SU-DHL-6 (cell line): ENCODE results near the gene IER5.

Experiments used
- H2AFZ ChIP-seq: fragments of 200-600 bp; sonication (generic); 2 replicates; pipeline ENCODE4 v1.6.1; 2014; ENCODE audit warnings: low read depth, mild to moderate bottlenecking, moderate library complexity, mixed read lengths, antibody characterized with exemption, low read length; ENCODE audit not compliant: severe bottlenecking
- H3F3A ChIP-seq: fragments of 200-600 bp; shearing (Covaris generic); 2 replicates; pipeline ENCODE4 v1.6.0; 2016; ENCODE audit warnings: antibody characterized with exemption, mild to moderate bottlenecking; ENCODE audit not compliant: insufficient read depth
- H3K27ac ChIP-seq: fragments of 200-600 bp; sonication (generic); 2 replicates; pipeline ENCODE4 v1.5.1; 2016; ENCODE audit warnings: low read depth, mild to moderate bottlenecking, low read length, moderate library complexity, mixed read lengths
- H3K27me3 ChIP-seq: fragments of 200-600 bp; sonication (generic), shearing (Covaris generic); 2 replicates; pipeline ENCODE4 v1.6.0; 2014; ENCODE audit warnings: mild to moderate bottlenecking, low read length
- H3K36me3 ChIP-seq: fragments of 200-600 bp; sonication (generic); 2 replicates; pipeline ENCODE4 v1.6.1; 2014; ENCODE audit warnings: mild to moderate bottlenecking, low read length, mixed read lengths
- H3K4me2 ChIP-seq: fragments of 300-600, 200-600 bp; shearing (Covaris generic), sonication (generic); 2 replicates; pipeline ENCODE4 v1.6.0; 2014; ENCODE audit warnings: low read length, low read depth, mild to moderate bottlenecking; ENCODE audit not compliant: poor library complexity, severe bottlenecking
- H3K4me3 ChIP-seq: fragments of 200-600 bp; sonication (generic); 2 replicates; pipeline ENCODE4 v1.5.1; 2014; ENCODE audit warnings: antibody characterized with exemption, low read length, mild to moderate bottlenecking, mixed read lengths; ENCODE audit not compliant: insufficient read depth, poor library complexity, severe bottlenecking
- H3K79me2 ChIP-seq: fragments of 200-600 bp; sonication (generic); 2 replicates; pipeline ENCODE4 v1.6.1; 2014; ENCODE audit warnings: mild to moderate bottlenecking, low read length, moderate library complexity; ENCODE audit not compliant: insufficient read depth
- H3K9ac ChIP-seq: fragments of 200-600 bp; sonication (generic); 2 replicates; pipeline ENCODE4 v1.7.0; 2014; ENCODE audit warnings: mild to moderate bottlenecking, low read length
- H3K9me2 ChIP-seq: fragments of 200-600 bp; sonication (generic); replicated peaks from 2 replicates; pipeline ENCODE4 v1.6.1; 2014; ENCODE audit warnings: low read length; ENCODE audit not compliant: insufficient read depth
- H3K9me3 ChIP-seq: fragments of 200-600 bp; sonication (generic); 2 replicates; pipeline ENCODE4 v1.6.1; 2014; ENCODE audit warnings: low read length, mixed read lengths; ENCODE audit not compliant: insufficient read depth
- H4K20me1 ChIP-seq: fragments of 200-600 bp; sonication (generic); 2 replicates; pipeline ENCODE4 v1.6.1; 2014; ENCODE audit warnings: low read depth, mild to moderate bottlenecking, antibody characterized with exemption, low read length, moderate library complexity, mixed read lengths
- EZH2phosphoT487 ChIP-seq: fragments of 200-600 bp; sonication (generic), shearing (Covaris generic); conservative IDR thresholded peaks from 2 replicates; pipeline ENCODE4 v1.6.1; 2018; ENCODE audit warnings: mild to moderate bottlenecking, antibody characterized with exemption, low read length, moderate library complexity, mixed read lengths
- TF ChIP-seq, protein P1 (sequence below): fragments of 200-600 bp; sonication (generic); IDR thresholded peaks from one replicate; pipeline ENCODE4 v1.5.1; 2017; ENCODE audit warnings: antibody characterized with exemption, mild to moderate bottlenecking, low read length, moderate library complexity; ENCODE audit not compliant: insufficient read depth, poor library complexity, severe bottlenecking

Gene IER5

DNA sequence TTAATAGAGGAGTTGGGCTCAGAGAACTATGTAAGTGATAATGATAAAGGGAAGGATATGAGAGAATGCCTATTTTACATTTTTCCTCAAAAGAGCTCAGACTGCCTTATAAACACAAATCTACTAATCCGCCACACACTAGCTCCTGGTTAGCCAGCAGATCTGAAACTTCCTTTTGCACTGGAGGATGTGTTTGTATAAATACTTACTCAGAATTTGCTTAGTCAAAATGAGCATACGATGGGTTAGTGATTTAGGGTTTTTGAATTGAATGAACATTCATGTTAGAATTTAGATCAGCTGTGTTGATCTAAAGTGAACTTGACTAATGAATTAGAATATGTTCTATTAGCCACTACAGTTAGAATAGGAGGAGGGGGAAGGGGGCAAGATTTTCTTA is 9.1 kb upstream of the IER5 start:
- H3K27me3 ChIP-seq = no peaks in the 10 kb centered on the region
- no peak for TF ChIP-seq EZH2phosphoT487
- TF ChIP-seq, protein P1, sequence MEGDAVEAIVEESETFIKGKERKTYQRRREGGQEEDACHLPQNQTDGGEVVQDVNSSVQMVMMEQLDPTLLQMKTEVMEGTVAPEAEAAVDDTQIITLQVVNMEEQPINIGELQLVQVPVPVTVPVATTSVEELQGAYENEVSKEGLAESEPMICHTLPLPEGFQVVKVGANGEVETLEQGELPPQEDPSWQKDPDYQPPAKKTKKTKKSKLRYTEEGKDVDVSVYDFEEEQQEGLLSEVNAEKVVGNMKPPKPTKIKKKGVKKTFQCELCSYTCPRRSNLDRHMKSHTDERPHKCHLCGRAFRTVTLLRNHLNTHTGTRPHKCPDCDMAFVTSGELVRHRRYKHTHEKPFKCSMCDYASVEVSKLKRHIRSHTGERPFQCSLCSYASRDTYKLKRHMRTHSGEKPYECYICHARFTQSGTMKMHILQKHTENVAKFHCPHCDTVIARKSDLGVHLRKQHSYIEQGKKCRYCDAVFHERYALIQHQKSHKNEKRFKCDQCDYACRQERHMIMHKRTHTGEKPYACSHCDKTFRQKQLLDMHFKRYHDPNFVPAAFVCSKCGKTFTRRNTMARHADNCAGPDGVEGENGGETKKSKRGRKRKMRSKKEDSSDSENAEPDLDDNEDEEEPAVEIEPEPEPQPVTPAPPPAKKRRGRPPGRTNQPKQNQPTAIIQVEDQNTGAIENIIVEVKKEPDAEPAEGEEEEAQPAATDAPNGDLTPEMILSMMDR = no peak
- H3K9me2 ChIP-seq = no peaks in the 10 kb centered on the region
- H3K79me2 ChIP-seq = no peaks in the 10 kb centered on the region
- no peaks in the 10 kb centered on the region for H3K9me3 ChIP-seq
- no peaks in the 10 kb centered on the region for H3K36me3 ChIP-seq
- H3F3A ChIP-seq = no peaks in the 10 kb centered on the region
- no peak overlapping the region for H3K4me3 ChIP-seq
- no peak overlapping the region for H2AFZ ChIP-seq
- no peak overlapping the region for H3K9ac ChIP-seq
- H3K27ac ChIP-seq = no peak overlapping the region
- no peak overlapping the region for H3K4me2 ChIP-seq
- H4K20me1 ChIP-seq = no peaks in the 10 kb centered on the region

DNA sequence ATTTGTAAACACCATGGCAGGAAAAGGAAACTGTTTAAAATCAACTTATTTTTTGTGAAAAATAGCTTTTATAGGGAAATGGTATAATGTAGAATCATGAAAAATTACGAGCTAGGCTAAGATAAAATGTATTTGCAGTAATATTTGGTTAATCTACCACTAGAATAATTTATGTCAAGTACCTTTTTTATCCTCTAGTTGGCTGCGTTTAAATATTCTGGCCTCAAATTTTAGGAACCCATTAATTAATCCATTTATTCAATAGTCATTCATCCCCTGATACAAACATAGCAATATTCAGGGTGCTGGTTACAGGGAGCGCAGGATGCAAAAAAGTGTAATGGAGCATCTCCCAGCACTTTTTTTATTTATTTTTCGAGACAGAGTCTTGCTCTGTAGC is 8.6 kb upstream of the IER5 start:
- Histone ChIP-seq H3K4me3 (no peak overlapping the region), H4K20me1 (no peaks in the 10 kb centered on the region), H3K9me3 (no peaks in the 10 kb centered on the region), H3K4me2 (no peak overlapping the region), H3K27me3 (no peaks in the 10 kb centered on the region), H3F3A (no peaks in the 10 kb centered on the region), H3K36me3 (no peaks in the 10 kb centered on the region), H3K79me2 (no peaks in the 10 kb centered on the region), H3K27ac (no peak overlapping the region), H2AFZ (no peak overlapping the region), H3K9ac (no peak overlapping the region), H3K9me2 (no peaks in the 10 kb centered on the region)
- TF ChIP-seq, protein P1 = no peak
- TF ChIP-seq EZH2phosphoT487 = no peak

DNA sequence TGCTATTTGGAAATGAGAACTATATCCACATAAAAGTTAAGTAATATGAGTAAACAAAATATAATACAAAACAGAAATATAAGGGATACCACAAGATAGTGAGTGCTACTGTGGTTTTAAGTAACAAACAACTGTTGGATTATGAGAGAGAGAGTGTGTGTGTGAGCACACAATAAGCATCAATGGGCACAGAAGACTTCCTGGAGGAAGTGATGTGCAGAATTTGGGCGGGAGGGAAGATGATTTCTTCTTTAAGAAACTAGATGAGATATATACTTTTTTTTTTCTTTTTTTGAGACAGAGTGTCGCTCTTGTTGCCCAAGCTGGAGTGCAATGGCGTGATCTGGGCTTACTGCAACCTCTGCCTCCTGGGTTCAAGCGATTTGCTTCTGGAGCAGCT is 7.9 kb upstream of the IER5 start:
- Histone ChIP-seq H3F3A (no peaks in the 10 kb centered on the region), H3K9me3 (no peaks in the 10 kb centered on the region), H2AFZ (no peak overlapping the region), H3K27ac (no peak overlapping the region), H3K4me2 (no peak overlapping the region), H3K9me2 (no peaks in the 10 kb centered on the region), H3K27me3 (no peaks in the 10 kb centered on the region), H4K20me1 (no peaks in the 10 kb centered on the region), H3K9ac (no peak overlapping the region), H3K4me3 (no peak overlapping the region), H3K79me2 (no peaks in the 10 kb centered on the region), H3K36me3 (no peaks in the 10 kb centered on the region)
- no peak for TF ChIP-seq EZH2phosphoT487
- TF ChIP-seq, protein P1 = no peak
